Smooth muscle cell (in vitro differentiated cells): ENCODE results near the gene MBOAT1. TPM values are rescaled to one million over a fixed set of nuclear protein-coding genes. Genes with fewer than 3 reads are reported as not detected.

Experiments used
- DNase-seq: peaks from one replicate; lab custom pipeline; 2025; ENCODE audit not compliant: unreplicated experiment; lab: John Stamatoyannopoulos, UW
- H2AFZ ChIP-seq: fragments of 200-600 bp; sonication (generic); 2 replicates; pipeline ENCODE4 v1.6.0; 2016; ENCODE audit warnings: antibody characterized with exemption, low read depth, mild to moderate bottlenecking
- H3F3A ChIP-seq: fragments of 200-600 bp; sonication (generic); 2 replicates; pipeline ENCODE4 v1.6.0; 2017; ENCODE audit warnings: antibody characterized with exemption, low read depth
- H3K27ac ChIP-seq: fragments of 200-600 bp; sonication (generic); 2 replicates; pipeline ENCODE4 v1.5.1; 2016; ENCODE audit warnings: low read depth, mild to moderate bottlenecking
- H3K27me3 ChIP-seq: fragments of 200-600 bp; sonication (generic); 2 replicates; pipeline ENCODE4 v1.6.1; 2016; ENCODE audit warnings: low read depth, mild to moderate bottlenecking
- H3K36me3 ChIP-seq: fragments of 200-600 bp; sonication (generic); 2 replicates; pipeline ENCODE4 v1.5.1; 2016; ENCODE audit warnings: low read depth
- H3K4me1 ChIP-seq: fragments of 200-600 bp; sonication (generic); 2 replicates; pipeline ENCODE4 v1.5.1; 2016; ENCODE audit warnings: low read depth
- H3K4me2 ChIP-seq: fragments of 200-600 bp; sonication (generic); 2 replicates; pipeline ENCODE4 v1.6.0; 2016; ENCODE audit warnings: mild to moderate bottlenecking
- H3K4me3 ChIP-seq: fragments of 200-600 bp; sonication (generic); 2 replicates; pipeline ENCODE4 v1.5.1; 2016; ENCODE audit warnings: mild to moderate bottlenecking
- H3K79me2 ChIP-seq: fragments of 200-600 bp; sonication (generic); 2 replicates; pipeline ENCODE4 v1.6.0; 2016; ENCODE audit warnings: low read depth, mild to moderate bottlenecking
- H3K9ac ChIP-seq: fragments of 200-600 bp; sonication (generic); 2 replicates; pipeline ENCODE4 v1.6.0; 2016; ENCODE audit warnings: low read depth
- H3K9me3 ChIP-seq: fragments of 200-600 bp; sonication (generic); replicated peaks from 2 replicates; pipeline ENCODE4 v1.5.1; 2016; ENCODE audit warnings: low read depth
- H4K20me1 ChIP-seq: fragments of 200-600 bp; sonication (generic); 2 replicates; pipeline ENCODE4 v1.6.0; 2016; ENCODE audit warnings: low read depth
- WGBS: methylation state at CpG from one replicate; pipeline ENCODE4 v1.1.7; 2016; ENCODE audit warnings: low lambda C conversion rate; 5-methylcytosine and 5-hydroxymethylcytosine counted together
- polyA plus RNA-seq: library from polyadenylated mRNA; unstranded; fragments of >200 nt; fragmentation: Nextera tagmentation; extraction: Ambion mirVana; gene quantifications from 2 replicates; pipeline ENCODE4 v1.2.1, GENCODE V29; 2016
- total RNA-seq: library from RNA; depleted of rRNA; stranded (reverse); fragments of >200 nt; gene quantifications from 2 replicates; pipeline ENCODE4 v1.2.3, GENCODE V29; 2014
- TF ChIP-seq, protein P1 (sequence below): fragments of 200-600 bp; sonication (generic); IDR thresholded peaks from 2 replicates; pipeline ENCODE4 v1.5.1; 2017; ENCODE audit warnings: borderline replicate concordance, mild to moderate bottlenecking, antibody characterized with exemption; ENCODE audit not compliant: insufficient read depth, poor library complexity, severe bottlenecking

The MBOAT1 gene
- total and polyA plus RNA-seq, 2 experiments from 2014 or later = 0.73 to 2.5 TPM

DNA sequence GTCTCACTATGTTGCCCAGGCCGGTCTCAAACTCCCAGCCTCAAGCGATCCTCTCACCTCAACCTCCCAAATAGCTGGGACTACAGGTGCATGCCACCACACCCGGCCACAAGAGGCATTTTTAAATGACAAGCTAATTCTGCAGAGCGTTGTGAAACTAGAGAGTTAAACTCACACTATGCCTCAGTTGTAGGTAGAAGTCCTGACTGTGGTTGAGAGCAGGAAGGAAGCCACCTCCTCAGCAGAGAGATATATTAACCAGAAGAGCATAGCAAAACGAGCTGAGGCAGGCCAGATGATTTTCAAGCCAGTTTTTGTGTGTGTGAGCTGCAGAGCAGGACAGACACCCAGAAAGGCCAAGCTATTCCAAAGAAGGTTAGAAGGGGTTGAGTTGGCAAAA lies 150.3 kb downstream of the MBOAT1 start:
- Histone ChIP-seq H3K27me3 (no peaks in the 10 kb centered on the region), H3K4me2 (no peak overlapping the region), H3K79me2 (no peaks in the 10 kb centered on the region), H2AFZ (no peak overlapping the region), H3F3A (no peaks in the 10 kb centered on the region), H3K4me3 (no peak overlapping the region), H3K9ac (no peak overlapping the region), H3K4me1 (no peaks in the 10 kb centered on the region), H3K27ac (no peak overlapping the region), H3K9me3 (no peaks in the 10 kb centered on the region), H4K20me1 (no peaks in the 10 kb centered on the region), H3K36me3 (no peaks in the 10 kb centered on the region)
- 79% methylated on average over 5 of the region's 5 CpGs for WGBS
- TF ChIP-seq, protein P1, sequence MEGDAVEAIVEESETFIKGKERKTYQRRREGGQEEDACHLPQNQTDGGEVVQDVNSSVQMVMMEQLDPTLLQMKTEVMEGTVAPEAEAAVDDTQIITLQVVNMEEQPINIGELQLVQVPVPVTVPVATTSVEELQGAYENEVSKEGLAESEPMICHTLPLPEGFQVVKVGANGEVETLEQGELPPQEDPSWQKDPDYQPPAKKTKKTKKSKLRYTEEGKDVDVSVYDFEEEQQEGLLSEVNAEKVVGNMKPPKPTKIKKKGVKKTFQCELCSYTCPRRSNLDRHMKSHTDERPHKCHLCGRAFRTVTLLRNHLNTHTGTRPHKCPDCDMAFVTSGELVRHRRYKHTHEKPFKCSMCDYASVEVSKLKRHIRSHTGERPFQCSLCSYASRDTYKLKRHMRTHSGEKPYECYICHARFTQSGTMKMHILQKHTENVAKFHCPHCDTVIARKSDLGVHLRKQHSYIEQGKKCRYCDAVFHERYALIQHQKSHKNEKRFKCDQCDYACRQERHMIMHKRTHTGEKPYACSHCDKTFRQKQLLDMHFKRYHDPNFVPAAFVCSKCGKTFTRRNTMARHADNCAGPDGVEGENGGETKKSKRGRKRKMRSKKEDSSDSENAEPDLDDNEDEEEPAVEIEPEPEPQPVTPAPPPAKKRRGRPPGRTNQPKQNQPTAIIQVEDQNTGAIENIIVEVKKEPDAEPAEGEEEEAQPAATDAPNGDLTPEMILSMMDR = no peak
- DNase-seq = no peak

DNA sequence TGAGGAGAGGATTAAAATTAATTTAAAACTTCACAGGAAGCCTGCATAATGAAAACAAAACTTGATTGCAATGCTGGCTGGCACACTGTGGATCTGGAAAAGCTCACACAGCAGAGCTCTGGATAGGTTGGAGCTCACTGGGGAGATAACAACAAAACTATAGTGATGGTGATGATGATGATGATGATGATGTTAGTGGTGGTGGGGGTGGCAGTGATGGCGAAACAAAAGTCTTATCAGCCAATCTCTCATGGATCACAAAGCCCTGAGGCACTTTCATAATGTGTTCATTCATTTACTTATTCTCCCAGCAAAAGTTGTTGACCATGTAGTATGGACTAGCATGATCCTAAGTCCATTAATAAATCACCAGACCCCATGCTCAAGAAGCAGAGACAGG lies 152.0 kb downstream of the MBOAT1 start:
- TF ChIP-seq, protein P1 = no peak
- H3K27ac ChIP-seq = no peak overlapping the region
- WGBS = 94% methylated on average over 1 of the region's 1 CpG

DNA sequence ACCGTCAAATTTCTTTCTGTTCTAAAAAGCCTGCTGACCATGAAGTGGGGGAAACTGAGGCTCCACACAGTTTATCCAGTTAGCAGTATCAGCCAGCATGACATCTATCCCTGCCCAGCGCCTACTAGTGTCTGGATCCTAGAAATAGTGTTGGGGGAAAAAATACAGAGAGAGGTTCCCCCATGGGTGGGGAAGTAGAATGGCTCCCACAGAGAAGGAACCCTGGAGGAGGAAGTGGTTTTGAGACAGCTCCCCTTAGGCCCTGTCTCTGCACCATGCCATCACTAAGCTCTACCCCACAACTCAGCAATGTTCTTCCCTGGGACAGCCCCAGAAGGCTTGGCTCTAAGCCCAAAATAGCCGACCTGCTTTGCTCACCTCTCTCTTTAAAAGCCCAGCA lies 153.4 kb downstream of the MBOAT1 start:
- Histone ChIP-seq H3K9me3 (no peaks in the 10 kb centered on the region), H3K36me3 (no peaks in the 10 kb centered on the region), H3F3A (no peaks in the 10 kb centered on the region), H3K9ac (no peak overlapping the region), H3K27me3 (no peaks in the 10 kb centered on the region), H3K27ac (no peak overlapping the region), H3K4me1 (no peaks in the 10 kb centered on the region), H3K4me3 (no peak overlapping the region), H3K79me2 (no peaks in the 10 kb centered on the region), H3K4me2 (no peak overlapping the region), H4K20me1 (no peaks in the 10 kb centered on the region), H2AFZ (no peak overlapping the region)
- DNase-seq = no peak
- TF ChIP-seq, protein P1 = no peak
- 92% methylated on average over 3 of the region's 3 CpGs for WGBS

More for the DNA sequence above, 152.0 kb downstream of the MBOAT1 start:
- Histone ChIP-seq H4K20me1 (no peaks in the 10 kb centered on the region), H3K27me3 (no peaks in the 10 kb centered on the region), H3K4me1 (no peaks in the 10 kb centered on the region), H3K9me3 (no peaks in the 10 kb centered on the region), H3K9ac (no peak overlapping the region), H3K36me3 (no peaks in the 10 kb centered on the region), H2AFZ (no peak overlapping the region), H3F3A (no peaks in the 10 kb centered on the region), H3K4me3 (no peak overlapping the region), H3K4me2 (no peak overlapping the region), H3K79me2 (no peaks in the 10 kb centered on the region)
- DNase-seq = no peak

DNA sequence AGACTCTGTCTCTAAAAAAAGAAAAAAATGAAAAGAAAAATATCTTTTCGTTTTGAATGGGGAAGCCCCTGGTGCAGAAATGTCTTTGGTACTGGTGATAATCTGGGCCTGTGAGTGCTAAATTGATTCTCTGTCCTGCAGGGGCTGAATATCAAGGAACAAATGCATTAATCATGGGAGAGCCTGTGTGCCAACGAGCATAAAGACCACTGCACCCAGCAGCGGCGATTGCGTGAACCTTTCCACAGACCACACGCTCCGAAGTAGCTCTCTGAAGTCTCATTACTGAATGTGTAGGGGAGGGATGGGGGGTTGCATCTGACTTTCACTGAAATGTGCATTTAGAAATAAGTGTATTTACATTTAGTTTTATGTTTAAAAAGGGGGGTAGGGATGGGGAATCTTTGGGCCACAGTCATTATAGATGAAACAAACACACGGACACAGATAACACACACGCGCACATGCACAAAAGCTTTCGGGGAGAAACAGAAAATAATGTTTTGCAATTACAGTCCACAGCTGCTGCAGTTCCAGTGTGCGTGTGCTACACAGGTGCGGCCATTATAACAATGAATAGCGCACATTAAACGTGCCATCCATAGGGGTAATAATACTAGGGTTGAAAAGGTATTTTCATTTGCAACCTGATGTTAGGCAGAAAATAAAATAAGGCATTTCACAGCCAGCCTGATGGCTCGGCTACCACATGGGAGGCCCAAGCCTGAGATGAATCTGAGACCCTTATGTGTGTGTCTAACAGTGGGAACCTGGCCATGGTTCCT lies 154.0 kb downstream of the MBOAT1 start:
- H3K79me2 ChIP-seq = no peaks in the 10 kb centered on the region
- H3K9me3 ChIP-seq = no peaks in the 10 kb centered on the region
- H3K27me3 ChIP-seq = no peaks in the 10 kb centered on the region
- H3K4me2 ChIP-seq = no peak overlapping the region
- no peaks in the 10 kb centered on the region for H4K20me1 ChIP-seq
- DNase-seq = no peak
- H3K27ac ChIP-seq = no peak overlapping the region
- WGBS = 92% methylated on average over 16 of the region's 16 CpGs
- TF ChIP-seq, protein P1 = no peak
- H3K9ac ChIP-seq = no peak overlapping the region
- H2AFZ ChIP-seq = no peak overlapping the region
- no peaks in the 10 kb centered on the region for H3F3A ChIP-seq
- no peaks in the 10 kb centered on the region for H3K4me1 ChIP-seq
- H3K36me3 ChIP-seq = no peaks in the 10 kb centered on the region
- no peak overlapping the region for H3K4me3 ChIP-seq
